ENCODE measurements around the gene SMARCA5.
A peak's percentile ranks its signal among the peaks of the same experiment; 100 is the strongest.

The SMARCA5 gene

GRCh38 chr4:143599827-143600226, 86.3 kb downstream of the SMARCA5 start:
- ATAC-seq: peak; percentile 59
- TF ChIP-seq ESRRG (CRISPR knock-in tag; IDR thresholded peaks at IDR 0.05): no peak
- no peak for TF ChIP-seq PPARA (CRISPR knock-in tag; IDR thresholded peaks at IDR 0.05; ENCODE audit: borderline replicate concordance)
- TF ChIP-seq TSHZ2 (CRISPR knock-in tag; IDR thresholded peaks at IDR 0.05): no peak
- no peak for TF ChIP-seq ZFP3 (CRISPR knock-in tag; IDR thresholded peaks at IDR 0.05)
- TF ChIP-seq OSR1 (CRISPR knock-in tag; IDR thresholded peaks at IDR 0.05): no peak
- no peak for TF ChIP-seq RARB (CRISPR knock-in tag; IDR thresholded peaks at IDR 0.05)
- TF ChIP-seq ISL1 (CRISPR knock-in tag; IDR thresholded peaks at IDR 0.05): no peak
- TF ChIP-seq POU6F1 (CRISPR knock-in tag; IDR thresholded peaks at IDR 0.05; ENCODE audit: borderline replicate concordance, low read depth): no peak
- TF ChIP-seq ZNF565 (CRISPR knock-in tag; conservative IDR thresholded peaks at IDR 0.05; ENCODE audit: low read depth): no peak
- TF ChIP-seq CSDC2 (CRISPR knock-in tag; IDR thresholded peaks at IDR 0.05): no peak
- TF ChIP-seq CSRNP3 (CRISPR knock-in tag; IDR thresholded peaks at IDR 0.05): no peak

GRCh38 chr4:143606480-143606879, 93.0 kb downstream of the SMARCA5 start:
- TF ChIP-seq GLIS3 (CRISPR knock-in tag; IDR thresholded peaks at IDR 0.05) (no peak), ARNTL (CRISPR knock-in tag; IDR thresholded peaks at IDR 0.05; ENCODE audit: borderline replicate concordance, low read depth) (no peak), RARB (CRISPR knock-in tag; IDR thresholded peaks at IDR 0.05) (no peak), ZFP3 (CRISPR knock-in tag; IDR thresholded peaks at IDR 0.05) (no peak), CSDC2 (CRISPR knock-in tag; IDR thresholded peaks at IDR 0.05) (no peak), OSR1 (CRISPR knock-in tag; IDR thresholded peaks at IDR 0.05) (no peak), TCF4 (CRISPR knock-in tag; IDR thresholded peaks at IDR 0.05; ENCODE audit: borderline replicate concordance) (no peak), TSHZ2 (CRISPR knock-in tag; IDR thresholded peaks at IDR 0.05) (no peak), BACH2 (CRISPR knock-in tag; IDR thresholded peaks at IDR 0.05; ENCODE audit: borderline replicate concordance) (no peak), POU6F1 (CRISPR knock-in tag; IDR thresholded peaks at IDR 0.05; ENCODE audit: borderline replicate concordance, low read depth) (no peak), ZFP30 (CRISPR knock-in tag; IDR thresholded peaks at IDR 0.05) (no peak), ZNF8 (CRISPR knock-in tag; IDR thresholded peaks at IDR 0.05) (no peak), ZC3H10 (CRISPR knock-in tag; IDR thresholded peaks at IDR 0.05) (no peak), SNAI2 (CRISPR knock-in tag; IDR thresholded peaks at IDR 0.05) (no peak), ZNF565 (CRISPR knock-in tag; conservative IDR thresholded peaks at IDR 0.05; ENCODE audit: low read depth) (no peak), ZNF70 (CRISPR knock-in tag; IDR thresholded peaks at IDR 0.05) (no peak), TOX (CRISPR knock-in tag; IDR thresholded peaks at IDR 0.05; ENCODE audit: borderline replicate concordance) (no peak)

More at GRCh38 chr4:143606480-143606879, 93.0 kb downstream of the SMARCA5 start:
- no peak for ATAC-seq

Data from SK-N-SH treated with all-trans-retinoic acid at 6 μM for 48 hours (cell line).